Naive thymus-derived CD8-positive, alpha-beta T cell (primary cell): Measurements from ENCODE around the gene FAM161B. TPM values are rescaled to one million over a fixed set of nuclear protein-coding genes. Genes with fewer than 3 reads are reported as not detected.
A peak's percentile ranks its signal among the peaks of the same experiment; 100 is the strongest.
"Not testable (repeated sequence)": the region's sequence is repeated elsewhere in the genome, so short reads cannot be mapped to it uniquely, and the experiment has no call there.

Experiments used
- ATAC-seq, 2 donors: fragments of 150-1000 bp; cut with Tn5 transposase in 1 of 2; sonication (Bioruptor Pico), chemical (Tn5 transposase) in 1 of 2; 1 replicate in 1 of 2; 2 replicates in 1 of 2; pipeline ENCODE4 v1.10.0; 2021; ENCODE audit warnings: mild to moderate bottlenecking in 2 of 2, moderate library complexity in 2 of 2
- POLR2A ChIA-PET: fragments of 350-600 bp; sonication (Branson Sonifier 250); formaldehyde crosslinking; loops from one replicate; lab custom pipeline; 2021; ENCODE audit warnings: antibody characterized with exemption; lab: Charles Lee
- DNase-seq, 10 donors: peaks; one replicate each; pipeline versions ENCODE4 v3.0.0 to v3.0.0-alpha.2; 2020 to 2022
- H3K27ac Mint-ChIP-seq, 10 donors: one replicate each; pipeline ENCODE4 v1.8.0; 2020 to 2022; ENCODE audit warnings: mild to moderate bottlenecking in 10 of 10, mixed read lengths in 10 of 10, moderate library complexity in 4 of 10, inconsistent platforms in 1 of 10
- H3K27me3 Mint-ChIP-seq, 5 donors: one replicate each; pipeline ENCODE4 v1.8.0; 2021 to 2022; ENCODE audit warnings: mixed read lengths in 5 of 5
- H3K36me3 Mint-ChIP-seq, 3 donors: one replicate each; pipeline ENCODE4 v1.8.0; 2020 to 2022; ENCODE audit warnings: mixed read lengths in 3 of 3, mild to moderate bottlenecking in 2 of 3, inconsistent platforms in 1 of 3
- H3K4me1 Mint-ChIP-seq, 4 donors: one replicate each; pipeline ENCODE4 v1.8.0; 2021 to 2022; ENCODE audit warnings: mixed read lengths in 4 of 4
- H3K4me3 Mint-ChIP-seq, 10 donors: one replicate each; pipeline ENCODE4 v1.8.0; 2020 to 2022; ENCODE audit warnings: mild to moderate bottlenecking in 10 of 10, mixed read lengths in 10 of 10, moderate library complexity in 6 of 10, inconsistent platforms in 1 of 10
- H3K9me3 Mint-ChIP-seq, 9 donors: one replicate each; pipeline ENCODE4 v1.8.0; 2020 to 2022; ENCODE audit warnings: mixed read lengths in 9 of 9, mild to moderate bottlenecking in 3 of 9, inconsistent platforms in 1 of 9, moderate library complexity in 1 of 9
- polyA plus RNA-seq, 3 donors: library from polyadenylated mRNA; unstranded; fragments of 300-500 nt; fragmentation: Illumina TruSeq; gene quantifications; one replicate each; pipeline ENCODE4 v1.2.3, GENCODE V29; 2021
- total RNA-seq, 8 experiments: library from RNA in 2 of 8; stranded (reverse) in 2 of 8; gene quantifications; one replicate each; pipeline ENCODE4 v1.2.3 and lab custom pipeline; 2021 to 2026

The FAM161B gene
- total and polyA plus RNA-seq, 5 experiments from 2014 or later = 0.92 to 5.1 (median 2.5) TPM

DNA sequence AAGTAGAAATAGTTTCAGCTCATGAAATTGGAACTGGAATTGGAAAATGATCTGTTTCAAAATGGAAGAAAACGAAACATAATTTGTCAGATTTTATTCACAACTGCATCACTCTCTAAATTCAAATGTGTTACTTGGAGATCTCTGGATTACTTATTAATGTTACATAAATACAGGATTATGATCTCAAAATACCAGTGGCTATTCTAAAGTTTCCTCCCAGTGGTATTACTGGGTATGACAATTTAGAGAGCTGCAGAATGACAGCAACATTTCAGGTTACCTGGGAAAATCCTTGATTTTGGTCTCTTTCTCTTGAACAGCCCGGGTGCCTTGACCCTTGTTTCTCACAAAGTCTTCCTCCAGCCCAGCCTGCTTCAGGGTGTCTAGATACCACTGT, 14.2 kb downstream of the FAM161B start:
- peaks cover 0 to 66% (median 4%) of the 10 kb centered on the region in 3 donors for H3K36me3 Mint-ChIP-seq
- H3K27me3 Mint-ChIP-seq = no peaks in the 10 kb centered on the region
- no peak overlapping the region for H3K4me3 Mint-ChIP-seq
- peaks cover 3 to 10% (median 8%) of the 10 kb centered on the region in 4 donors for H3K4me1 Mint-ChIP-seq
- DNase-seq = no peak
- H3K27ac Mint-ChIP-seq = peak overlapping the region in 6 of 10 donors; percentile 0 to 71 (median 36)
- ATAC-seq = no peak
- POLR2A ChIA-PET = interaction anchor here (0.6 kb wide), 1 partner anchor 16 kb away, joined by 4 read pairs; no protein-coding TSS in a partner anchor
- H3K9me3 Mint-ChIP-seq = no peaks in the 10 kb centered on the region

DNA sequence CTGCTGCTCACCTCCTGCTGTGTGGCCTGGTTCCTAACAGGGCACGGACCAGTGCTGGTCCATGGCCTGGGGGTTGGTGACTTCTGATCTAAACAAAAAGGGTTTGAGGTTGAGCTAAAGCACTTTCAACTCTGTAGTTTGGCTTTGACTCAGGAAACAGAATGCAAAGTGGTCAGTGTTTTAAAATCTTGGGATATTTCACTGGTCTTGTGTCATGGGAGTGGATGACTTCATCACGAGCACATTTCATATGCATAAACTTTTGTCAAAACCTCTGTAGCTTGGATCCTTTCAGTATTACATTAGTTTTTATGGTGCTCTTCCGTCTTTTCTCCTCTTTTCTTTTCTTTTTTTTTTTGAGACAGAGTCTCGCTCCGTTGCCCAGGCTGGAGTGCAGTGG, 25.6 kb downstream of the FAM161B start:
- Mint-ChIP-seq H3K27ac (peak overlapping the region in 5 of 10 donors; percentile 4 to 74 (median 44)), H3K4me1 (peaks cover 0 to 5% (median 0%) of the 10 kb centered on the region in 4 donors), H3K36me3 (peaks cover 0 to 95% (median 36%) of the 10 kb centered on the region in 3 donors), H3K4me3 (no peak overlapping the region), H3K9me3 (no peaks in the 10 kb centered on the region), H3K27me3 (no peaks in the 10 kb centered on the region)
- DNase-seq (no peak), ATAC-seq (no peak)
- POLR2A ChIA-PET = no interaction called here

DNA sequence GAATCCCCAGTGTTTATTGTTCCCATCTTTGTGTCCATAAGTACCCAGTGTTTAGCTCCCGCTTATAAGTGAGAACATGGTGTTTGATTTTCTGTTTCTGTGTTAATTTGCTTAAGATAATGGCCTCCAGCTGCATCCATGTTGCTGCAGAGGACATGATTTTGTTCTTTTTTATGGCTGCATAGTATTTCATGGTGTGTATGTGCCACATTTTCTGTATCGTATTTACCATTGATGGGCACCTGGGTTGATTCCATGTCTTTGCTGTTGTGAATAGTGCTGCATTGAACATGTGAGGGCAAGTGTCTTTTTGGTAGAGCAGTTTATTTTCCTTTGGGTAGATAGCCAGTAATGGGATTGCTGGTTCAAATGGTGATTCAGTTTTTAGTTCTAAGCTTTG, 30.4 kb downstream of the FAM161B start:
- not testable (repeated sequence) for H3K9me3 Mint-ChIP-seq, H3K4me3 Mint-ChIP-seq, H3K4me1 Mint-ChIP-seq, H3K27ac Mint-ChIP-seq, DNase-seq, ATAC-seq, H3K27me3 Mint-ChIP-seq
- POLR2A ChIA-PET = interaction anchor here (0.7 kb wide), 1 partner anchor 16 kb away, joined by 4 read pairs; no protein-coding TSS in a partner anchor
- peaks cover 0 to 80% (median 14%) of the 10 kb centered on the region in 3 donors for H3K36me3 Mint-ChIP-seq

DNA sequence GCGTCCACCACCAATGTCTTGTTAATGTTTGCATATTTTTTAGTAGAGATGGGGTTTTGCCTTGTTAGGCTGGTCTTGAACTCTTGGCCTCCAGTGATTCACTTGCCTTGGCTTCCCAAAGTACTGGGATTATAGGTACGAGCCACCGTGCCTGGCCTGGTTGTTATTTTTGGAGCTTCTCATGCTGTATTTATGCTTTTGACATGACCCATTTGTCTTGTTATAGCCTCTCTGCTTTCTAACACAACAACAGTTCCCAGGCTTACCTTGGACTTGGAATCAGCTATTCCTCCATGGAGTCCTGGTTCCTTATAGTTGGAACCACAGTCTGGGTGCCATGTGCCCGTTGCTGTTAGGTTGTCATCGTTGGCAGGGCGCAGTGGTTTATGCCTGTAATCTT, 33.6 kb downstream of the FAM161B start:
- POLR2A ChIA-PET = no interaction called here
- no peaks in the 10 kb centered on the region for H3K27me3 Mint-ChIP-seq
- peak overlapping the region in 2 of 10 donors; percentile 62 to 63 for H3K27ac Mint-ChIP-seq
- peaks cover 0 to 8% (median under 1%) of the 10 kb centered on the region in 4 donors for H3K4me1 Mint-ChIP-seq
- DNase-seq = no peak
- no peak for ATAC-seq
- H3K36me3 Mint-ChIP-seq = peaks cover 18 to 81% (median 33%) of the 10 kb centered on the region in 3 donors
- H3K4me3 Mint-ChIP-seq = no peak overlapping the region
- peaks cover 0 to 18% (median 4%) of the 10 kb centered on the region in 9 donors for H3K9me3 Mint-ChIP-seq

DNA sequence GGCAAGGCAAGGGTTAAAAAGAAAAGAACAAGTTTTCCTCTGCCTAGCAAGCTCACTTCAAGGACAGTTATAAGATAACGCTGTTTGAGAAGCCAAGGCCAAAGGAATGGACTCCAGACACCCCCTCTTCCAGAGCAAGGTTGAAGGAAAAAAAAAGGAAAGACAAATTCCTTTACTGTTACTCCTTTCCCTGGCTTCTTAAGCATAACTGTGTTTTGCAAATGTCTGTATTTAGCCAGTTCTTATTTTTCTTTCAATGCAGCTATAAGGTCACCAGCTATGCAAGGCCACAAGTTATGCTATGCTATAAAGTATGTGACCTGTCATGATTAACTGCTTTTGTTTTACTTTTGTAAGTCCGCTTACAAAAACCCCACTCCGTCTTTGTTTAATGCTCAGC, 36.6 kb downstream of the FAM161B start:
- no peak for DNase-seq
- Mint-ChIP-seq H3K36me3 (peaks cover 33 to 81% (median 57%) of the 10 kb centered on the region in 3 donors), H3K4me3 (no peak overlapping the region), H3K4me1 (peaks cover 0 to 10% (median 4%) of the 10 kb centered on the region in 4 donors), H3K27ac (peak overlapping the region in 2 of 10 donors; percentile 53 to 65), H3K9me3 (peaks cover 0 to 18% (median 4%) of the 10 kb centered on the region in 9 donors), H3K27me3 (no peaks in the 10 kb centered on the region)
- POLR2A ChIA-PET = interaction anchor here (0.6 kb wide), 1 partner anchor 343 kb away, joined by 3 read pairs; no protein-coding TSS in a partner anchor
- no peak for ATAC-seq

DNA sequence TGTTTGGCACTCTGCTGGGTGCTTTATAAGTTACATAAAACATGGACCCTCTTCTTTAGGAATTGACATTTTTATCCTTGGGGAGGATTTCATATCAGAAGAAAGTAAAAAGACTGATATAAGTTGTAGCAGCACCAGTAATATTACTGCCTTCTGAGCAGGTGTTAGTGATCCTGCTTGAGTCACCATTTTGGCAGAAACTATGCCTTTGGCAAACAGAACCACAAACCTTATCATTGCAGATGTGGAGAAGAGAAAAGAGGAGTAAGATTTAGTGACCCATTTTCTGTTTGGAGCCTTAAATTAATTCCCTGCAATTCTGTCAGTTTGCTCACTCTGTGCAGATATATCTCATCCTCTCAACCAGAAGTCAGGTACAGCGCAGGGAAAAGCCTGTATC, 40.2 kb downstream of the FAM161B start:
- H3K36me3 Mint-ChIP-seq = peaks cover 37 to 94% (median 72%) of the 10 kb centered on the region in 3 donors
- H3K4me1 Mint-ChIP-seq = peaks cover 0 to 4% (median 3%) of the 10 kb centered on the region in 4 donors
- POLR2A ChIA-PET = no interaction called here

DNA sequence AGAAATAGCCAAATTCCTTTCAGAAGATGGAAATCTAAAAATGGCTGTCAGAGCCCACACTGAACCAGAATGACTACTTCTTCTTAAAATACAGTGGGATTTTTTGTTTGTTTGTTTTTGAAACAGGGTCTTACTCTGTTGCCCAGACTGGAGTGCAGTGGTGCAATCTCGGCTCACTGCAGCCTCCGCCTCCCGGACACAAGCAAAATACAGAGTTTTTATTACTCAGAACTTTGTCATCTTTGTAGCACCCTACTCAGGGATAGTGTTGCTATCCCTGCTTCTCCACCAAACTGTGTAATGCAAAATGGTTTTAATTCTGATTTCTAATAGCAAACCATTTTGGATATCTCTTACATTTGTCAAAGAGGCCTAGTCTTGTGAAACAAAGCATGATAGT, 46.9 kb downstream of the FAM161B start:
- Mint-ChIP-seq H3K27ac (no peak overlapping the region), H3K9me3 (no peaks in the 10 kb centered on the region), H3K36me3 (peaks cover 4 to 87% (median 22%) of the 10 kb centered on the region in 3 donors), H3K4me3 (no peak overlapping the region), H3K27me3 (no peaks in the 10 kb centered on the region), H3K4me1 (peaks cover 0 to 3% (median 0%) of the 10 kb centered on the region in 4 donors)
- POLR2A ChIA-PET = no interaction called here
- DNase-seq (no peak), ATAC-seq (no peak)

More for the DNA sequence above, 40.2 kb downstream of the FAM161B start:
- Mint-ChIP-seq H3K27me3 (no peaks in the 10 kb centered on the region), H3K9me3 (peaks cover 0 to 18% (median 4%) of the 10 kb centered on the region in 9 donors), H3K27ac (peak overlapping the region in 3 of 10 donors; percentile 17 to 61 (median 18)), H3K4me3 (no peak overlapping the region)
- DNase-seq = no peak
- no peak for ATAC-seq

DNA sequence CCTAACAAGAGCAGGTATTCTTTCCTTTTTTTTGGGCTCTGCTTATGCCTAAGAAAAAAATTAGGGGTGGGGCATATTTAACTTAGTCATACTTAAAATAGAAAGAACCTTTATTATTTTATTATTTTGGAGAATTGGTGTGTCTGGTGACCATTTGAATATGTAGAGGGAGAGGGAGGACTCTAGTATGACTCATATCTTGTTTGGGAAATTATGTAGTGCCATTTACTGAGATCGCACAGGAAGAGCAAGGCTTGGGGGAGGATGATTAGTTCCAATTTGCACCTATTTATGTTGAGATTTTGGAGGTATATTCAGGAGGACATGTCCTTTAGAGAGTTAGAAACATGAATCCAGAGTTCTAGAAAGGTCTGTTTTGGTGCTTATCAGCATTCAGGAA, 53.4 kb downstream of the FAM161B start:
- POLR2A ChIA-PET = no interaction called here
- no peaks in the 10 kb centered on the region for H3K9me3 Mint-ChIP-seq
- peak overlapping the region in 4 of 10 donors; percentile 1 to 60 (median 24) for H3K27ac Mint-ChIP-seq
- peaks cover 5 to 85% (median 19%) of the 10 kb centered on the region in 3 donors for H3K36me3 Mint-ChIP-seq
- DNase-seq = no peak
- H3K4me1 Mint-ChIP-seq = peaks cover 2 to 13% (median 5%) of the 10 kb centered on the region in 4 donors
- no peak for ATAC-seq
- H3K27me3 Mint-ChIP-seq = no peaks in the 10 kb centered on the region
- no peak overlapping the region for H3K4me3 Mint-ChIP-seq

DNA sequence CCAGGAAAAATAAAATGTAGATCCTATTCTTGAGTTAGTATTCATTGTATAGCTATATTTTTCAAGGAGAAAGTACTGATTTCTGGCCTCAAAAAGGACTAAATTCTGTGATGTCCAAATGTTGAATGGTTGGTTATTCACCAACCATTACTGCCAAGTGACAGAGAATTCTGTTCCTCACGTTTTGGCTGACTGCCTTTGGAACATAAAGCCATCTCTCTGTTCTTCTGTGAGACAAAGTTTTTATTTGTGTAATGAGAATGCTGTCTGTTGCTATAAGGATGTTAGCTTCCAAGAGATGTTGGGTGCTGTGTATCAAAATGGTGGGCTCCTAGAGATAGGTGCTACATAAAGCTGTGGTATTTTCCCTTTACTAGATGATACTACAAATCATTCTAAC, 54.0 kb downstream of the FAM161B start:
- Mint-ChIP-seq H3K27ac (peak overlapping the region in 4 of 10 donors; percentile 15 to 64 (median 40)), H3K36me3 (peaks cover 5 to 85% (median 19%) of the 10 kb centered on the region in 3 donors), H3K27me3 (no peaks in the 10 kb centered on the region), H3K4me3 (no peak overlapping the region), H3K4me1 (peaks cover 2 to 15% (median 7%) of the 10 kb centered on the region in 4 donors), H3K9me3 (no peaks in the 10 kb centered on the region)
- ATAC-seq = no peak
- no peak for DNase-seq
- POLR2A ChIA-PET = no interaction called here

DNA sequence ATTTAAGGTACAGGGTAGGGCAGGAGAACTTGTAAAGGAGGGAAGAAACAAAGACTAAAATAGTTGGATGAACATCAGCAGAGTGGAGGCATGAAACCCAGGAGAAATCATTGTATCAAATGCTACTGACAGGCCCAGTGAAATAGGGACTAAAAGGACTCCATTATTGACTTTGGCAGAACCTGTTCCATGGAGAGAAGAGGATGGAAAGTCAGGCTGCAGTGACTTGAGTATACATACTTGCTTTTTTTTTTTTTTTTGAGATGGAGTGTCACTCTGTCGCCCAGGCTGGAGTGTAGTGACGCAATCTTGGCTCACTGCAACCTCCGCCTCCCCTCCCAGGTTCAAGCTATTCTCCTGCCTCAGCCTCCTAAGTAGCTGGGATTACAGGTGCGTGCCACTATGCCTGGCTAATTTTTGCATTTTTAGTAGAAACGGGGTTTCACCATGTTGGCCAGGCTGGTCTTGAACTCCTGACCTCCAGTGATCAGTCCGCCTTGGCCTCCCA, 55.7 kb downstream of the FAM161B start:
- H3K4me3 Mint-ChIP-seq, DNase-seq, H3K27me3 Mint-ChIP-seq, ATAC-seq, H3K9me3 Mint-ChIP-seq, POLR2A ChIA-PET: not testable (repeated sequence)
- H3K4me1 Mint-ChIP-seq = peaks cover 13 to 20% (median 16%) of the 10 kb centered on the region in 4 donors
- peaks cover 5 to 75% (median 16%) of the 10 kb centered on the region in 3 donors for H3K36me3 Mint-ChIP-seq
- H3K27ac Mint-ChIP-seq = peak overlapping the region in 2 of 10 donors; percentile 50 to 83

DNA sequence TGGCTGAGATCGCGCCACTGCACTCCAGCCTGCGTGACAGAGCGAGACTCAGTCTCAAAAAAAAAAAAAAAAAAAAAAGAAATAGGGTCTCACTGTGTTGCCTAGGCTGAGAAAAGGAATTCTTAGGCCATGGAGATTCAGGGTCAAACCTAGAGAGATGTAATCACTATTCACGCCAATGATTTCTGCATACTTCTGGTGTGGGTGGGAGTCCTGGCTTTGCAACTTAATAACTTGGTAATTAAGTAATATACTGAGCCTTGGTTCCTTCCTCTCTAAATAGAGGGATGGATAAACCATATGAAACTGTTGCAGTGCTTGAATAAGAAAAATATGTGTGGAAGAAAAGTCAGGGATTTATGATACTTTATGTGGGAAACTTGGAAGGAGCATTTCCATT, 60.5 kb downstream of the FAM161B start:
- H3K4me1 Mint-ChIP-seq = peaks cover 27 to 60% (median 55%) of the 10 kb centered on the region in 4 donors
- ATAC-seq (no peak), DNase-seq (no peak)
- POLR2A ChIA-PET = no interaction called here
- H3K4me3 Mint-ChIP-seq = no peak overlapping the region
- no peaks in the 10 kb centered on the region for H3K27me3 Mint-ChIP-seq
- peaks cover 4 to 31% (median 5%) of the 10 kb centered on the region in 3 donors for H3K36me3 Mint-ChIP-seq
- no peaks in the 10 kb centered on the region for H3K9me3 Mint-ChIP-seq
- peak overlapping the region; percentile 1 to 100 (median 99) for H3K27ac Mint-ChIP-seq

DNA sequence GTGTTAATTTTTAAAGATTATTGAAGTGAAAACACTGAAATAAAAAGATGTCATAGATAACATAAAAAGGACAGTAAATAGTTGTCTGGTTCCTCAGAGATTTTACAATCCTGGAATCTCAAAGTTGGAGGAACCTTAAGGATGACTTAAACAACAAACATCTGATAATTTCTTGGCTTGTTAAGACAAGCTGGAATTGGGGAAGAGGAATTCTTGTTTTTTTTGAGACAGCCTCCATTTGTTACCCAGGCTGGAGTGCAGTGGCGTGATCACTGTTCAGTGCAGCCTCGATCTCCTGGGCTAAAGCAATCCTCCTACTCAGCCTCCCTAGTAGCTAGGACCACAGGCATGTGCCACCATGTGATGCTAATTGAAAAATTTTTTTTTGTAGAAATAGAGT, 60.9 kb downstream of the FAM161B start:
- Mint-ChIP-seq H3K27me3 (no peaks in the 10 kb centered on the region), H3K4me1 (peaks cover 27 to 60% (median 55%) of the 10 kb centered on the region in 4 donors), H3K9me3 (no peaks in the 10 kb centered on the region), H3K27ac (peak overlapping the region in 9 of 10 donors; percentile 10 to 100 (median 99)), H3K4me3 (peak overlapping the region in 5 of 10 donors; percentile 47 to 99 (median 98)), H3K36me3 (peaks cover 3 to 27% (median 4%) of the 10 kb centered on the region in 3 donors)
- ATAC-seq (no peak), DNase-seq (no peak)
- POLR2A ChIA-PET = interaction anchor here (0.5 to 0.6 kb wide), 2 partner anchors 39 to 178 kb away, joined by 3 to 5 read pairs; no protein-coding TSS in a partner anchor

DNA sequence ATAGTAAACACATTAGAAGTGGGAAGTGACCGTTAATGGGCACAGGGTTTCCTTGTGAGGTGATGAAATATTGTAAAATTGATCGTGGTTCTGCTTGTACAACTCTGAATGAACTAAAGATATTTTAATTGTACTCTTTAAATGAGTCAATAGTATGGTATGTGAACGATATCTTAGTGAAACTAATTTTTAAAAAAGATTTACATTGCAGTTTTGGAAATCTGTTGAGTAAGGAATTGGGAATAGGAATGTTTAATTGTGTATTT, 61.5 kb downstream of the FAM161B start:
- Mint-ChIP-seq H3K4me1 (peaks cover 25 to 60% (median 55%) of the 10 kb centered on the region in 4 donors), H3K27me3 (no peaks in the 10 kb centered on the region), H3K27ac (peak overlapping the region in 9 of 10 donors; percentile 98 to 100 (median 99)), H3K9me3 (no peaks in the 10 kb centered on the region), H3K4me3 (peak overlapping the region in 9 of 10 donors; percentile 30 to 99 (median 98)), H3K36me3 (peaks cover 0 to 21% (median 0%) of the 10 kb centered on the region in 3 donors)
- DNase-seq (no peak), ATAC-seq (no peak)
- POLR2A ChIA-PET = interaction anchor here (0.5 to 0.9 kb wide), 4 partner anchors 37 to 177 kb away, joined by 3 to 5 read pairs (median 3); partner anchors contain the start of gene PTGR2
